Right lobe of liver (tissue), 6 donors: ENCODE measurements around the gene WASHC2A. TPM values are rescaled to one million over a fixed set of nuclear protein-coding genes. Genes with fewer than 3 reads are reported as not detected.
"Not testable (repeated sequence)": the region's sequence is repeated elsewhere in the genome, so short reads cannot be mapped to it uniquely, and the experiment has no call there.

Source experiments
- ATAC-seq, 4 donors: fragments of 200-7000 bp; cut with Tn5 transposase; one replicate each; pipeline ENCODE4 v1.9.1; 2020; ENCODE audit warnings: mild to moderate bottlenecking in 4 of 4, moderate library complexity in 4 of 4
- DNase-seq, 3 donors: peaks; one replicate each; pipeline ENCODE4 v3.0.0-alpha.2; 2020
- H3K27ac ChIP-seq, 3 donors: fragments of 200-600 bp; one replicate each; pipeline ENCODE4 v1.8.0; 2022
- H3K27me3 ChIP-seq, 2 donors: fragments of 200-600 bp; one replicate each; pipeline ENCODE4 v1.8.0; 2022
- H3K36me3 ChIP-seq, 4 donors: fragments of 200-600 bp; sonication (generic) in 1 of 4; one replicate each; pipeline versions ENCODE4 v1.5.1 to v1.8.0; 2017 to 2022; ENCODE audit warnings: control low read depth in 1 of 4
- H3K4me1 ChIP-seq, 4 donors: fragments of 200-600 bp; sonication (generic) in 1 of 4; one replicate each; pipeline versions ENCODE4 v1.5.1 to v1.8.0; 2017 to 2022; ENCODE audit warnings: control low read depth in 1 of 4
- H3K4me3 ChIP-seq, 3 donors: fragments of 200-600 bp; one replicate each; pipeline ENCODE4 v1.8.0; 2022
- H3K9me3 ChIP-seq, 4 donors: fragments of 200-600 bp; sonication (generic) in 1 of 4; one replicate each; pipeline versions ENCODE4 v1.5.1 to v1.8.0; 2017 to 2022; ENCODE audit warnings: control low read depth in 1 of 4
- POLR2A ChIP-seq: fragments of 450-650 bp; IDR thresholded peaks from one replicate; pipeline ENCODE4 v1.6.1; 2017; ENCODE audit warnings: antibody characterized with exemption, mild to moderate bottlenecking
- WGBS: methylation state at CpG from one replicate; pipeline ENCODE4 v1.1.6; 2018; ENCODE audit warnings: low coverage, low lambda C conversion rate; ENCODE audit not compliant: insufficient coverage; ENCODE audit errors: missing lambda C conversion rate; 5-methylcytosine and 5-hydroxymethylcytosine counted together
- intact Hi-C, 2 donors: fragments of 100-400 bp; cut with DNase I; formaldehyde crosslinking; loops; one replicate each; pipeline versions ENCODE4 v1.11.2 to v1.14.1; 2022
- total RNA-seq, 6 experiments: library from RNA; depleted of rRNA in 2 of 6; stranded (reverse); fragments of >200 nt in 2 of 6; fragmentation: NEBNext Ultra II Directional in 3 of 6; extraction: Animal tissue kit (Norgen Biotek cat#: 25700) in 3 of 6; gene quantifications; one replicate each; pipeline versions ENCODE4 v1.1.0 to v1.2.4, GENCODE V29; 2016 to 2023
- TF ChIP-seq, protein P1 (sequence below), 4 donors: fragments of 200-600 bp in 3 of 4; fragments of 450-650 bp in 1 of 4; IDR thresholded peaks; one replicate each; pipeline versions ENCODE4 v1.5.1 to v1.8.0; 2016 to 2022; ENCODE audit warnings: antibody characterized with exemption in 4 of 4, mild to moderate bottlenecking in 2 of 4
- donor health status: DM: no; HTN: yes; CAD: no.
- donor health status: DM: no; HTN: no; CAD: no.
- donor health status: DM: no; HTN: no; CAD: no.
- donor health status: DM: no; HTN: yes; CAD: no.
- donor health status: DM: no; HTN: yes; CAD: no.

The WASHC2A gene
- total RNA-seq, 6 experiments from 2014 or later = 9.5 to 26.1 (median 19.7) TPM

GRCh38 chr10:50025627-50026026 is 42.1 kb upstream of the WASHC2A start:
- intact Hi-C loops = no loop called here
- TF ChIP-seq POLR2A = no peak
- TF ChIP-seq, protein P1, sequence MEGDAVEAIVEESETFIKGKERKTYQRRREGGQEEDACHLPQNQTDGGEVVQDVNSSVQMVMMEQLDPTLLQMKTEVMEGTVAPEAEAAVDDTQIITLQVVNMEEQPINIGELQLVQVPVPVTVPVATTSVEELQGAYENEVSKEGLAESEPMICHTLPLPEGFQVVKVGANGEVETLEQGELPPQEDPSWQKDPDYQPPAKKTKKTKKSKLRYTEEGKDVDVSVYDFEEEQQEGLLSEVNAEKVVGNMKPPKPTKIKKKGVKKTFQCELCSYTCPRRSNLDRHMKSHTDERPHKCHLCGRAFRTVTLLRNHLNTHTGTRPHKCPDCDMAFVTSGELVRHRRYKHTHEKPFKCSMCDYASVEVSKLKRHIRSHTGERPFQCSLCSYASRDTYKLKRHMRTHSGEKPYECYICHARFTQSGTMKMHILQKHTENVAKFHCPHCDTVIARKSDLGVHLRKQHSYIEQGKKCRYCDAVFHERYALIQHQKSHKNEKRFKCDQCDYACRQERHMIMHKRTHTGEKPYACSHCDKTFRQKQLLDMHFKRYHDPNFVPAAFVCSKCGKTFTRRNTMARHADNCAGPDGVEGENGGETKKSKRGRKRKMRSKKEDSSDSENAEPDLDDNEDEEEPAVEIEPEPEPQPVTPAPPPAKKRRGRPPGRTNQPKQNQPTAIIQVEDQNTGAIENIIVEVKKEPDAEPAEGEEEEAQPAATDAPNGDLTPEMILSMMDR (IDR thresholded peaks at IDR 0.05) = no peak
- Histone ChIP-seq H3K27ac (no peak overlapping the region), H3K27me3 (no peaks in the 10 kb centered on the region), H3K4me3 (no peak overlapping the region), H3K36me3 (no peaks in the 10 kb centered on the region), H3K4me1 (no peaks in the 10 kb centered on the region), H3K9me3 (no peaks in the 10 kb centered on the region)
- 65% methylated on average over 2 of the region's 14 CpGs for WGBS
- ATAC-seq (no peak), DNase-seq (no peak)

DNA sequence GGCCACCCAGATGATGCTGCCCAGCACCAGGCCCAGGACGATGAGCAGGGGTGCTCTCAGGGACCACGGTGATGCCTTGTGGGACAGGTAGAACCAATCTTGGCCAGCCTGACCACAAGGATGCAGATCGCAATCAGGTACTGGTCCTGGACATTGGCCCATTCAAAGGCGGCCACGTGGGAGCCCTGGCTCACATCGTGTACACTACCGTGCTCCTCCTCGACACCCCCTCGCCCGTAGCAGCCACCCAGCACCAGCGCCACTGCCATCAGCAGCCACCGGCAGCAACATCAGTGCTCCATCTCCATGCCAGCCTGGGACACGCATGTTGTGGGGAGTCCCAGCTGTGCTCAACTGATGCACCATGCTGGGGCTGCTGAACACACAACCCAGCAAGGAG is 40.6 kb upstream of the WASHC2A start:
- H3K36me3 ChIP-seq = no peaks in the 10 kb centered on the region
- H3K27me3 ChIP-seq = no peaks in the 10 kb centered on the region
- no peak for TF ChIP-seq POLR2A
- TF ChIP-seq, protein P1 (IDR thresholded peaks at IDR 0.05) = no peak
- no peak for ATAC-seq
- H3K27ac ChIP-seq = no peak overlapping the region
- DNase-seq = no peak
- WGBS = 68% methylated on average over 5 of the region's 13 CpGs
- intact Hi-C loops = no loop called here
- no peaks in the 10 kb centered on the region for H3K9me3 ChIP-seq
- H3K4me3 ChIP-seq = no peak overlapping the region
- no peaks in the 10 kb centered on the region for H3K4me1 ChIP-seq

DNA sequence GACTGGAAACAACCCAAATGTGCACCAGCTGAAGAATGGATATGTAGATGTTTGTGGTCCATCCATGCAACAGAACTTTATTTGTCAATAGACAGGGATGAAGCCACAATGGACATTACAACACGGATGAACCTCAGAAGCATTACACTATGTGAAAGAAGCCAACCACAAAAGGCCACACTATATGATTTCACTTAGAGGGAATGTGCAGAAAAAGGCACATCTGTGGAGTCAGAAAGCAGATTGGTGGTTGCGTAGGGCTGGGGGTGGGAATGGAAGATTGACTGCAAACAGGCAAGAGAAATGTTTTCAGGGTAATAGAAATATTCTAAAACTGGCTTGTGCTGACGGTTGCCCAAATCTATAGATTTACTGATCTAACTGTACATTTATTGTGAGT is 34.3 kb upstream of the WASHC2A start:
- 60% methylated on average over 3 of the region's 3 CpGs for WGBS

DNA sequence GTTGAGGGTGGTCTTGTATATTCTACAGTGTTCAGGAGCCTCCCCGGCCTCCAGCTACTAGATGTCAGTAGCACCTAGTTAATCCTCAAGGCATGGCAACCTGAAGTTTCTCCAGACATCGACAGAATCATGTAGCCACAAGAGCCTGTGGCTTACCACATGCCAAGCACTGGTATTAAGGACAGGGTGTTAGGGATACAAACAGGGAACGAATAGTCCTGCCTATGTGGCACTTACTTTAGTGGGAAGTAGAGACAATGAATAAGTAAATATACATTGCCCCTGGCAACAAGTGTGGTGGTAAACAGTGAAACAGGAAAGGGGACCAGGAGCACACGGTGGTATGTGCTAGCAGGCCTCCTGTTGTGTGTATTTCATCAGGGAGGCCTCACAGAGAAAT is 32.4 kb upstream of the WASHC2A start:
- WGBS = 73% methylated on average over 2 of the region's 4 CpGs
- H3K9me3 ChIP-seq, H3K27ac ChIP-seq, intact Hi-C loops, DNase-seq, H3K4me1 ChIP-seq, H3K27me3 ChIP-seq, ATAC-seq, H3K36me3 ChIP-seq, H3K4me3 ChIP-seq: not testable (repeated sequence)

More for the DNA sequence above, 34.3 kb upstream of the WASHC2A start:
- no peaks in the 10 kb centered on the region for H3K27me3 ChIP-seq
- H3K4me3 ChIP-seq = no peak overlapping the region
- DNase-seq = no peak
- no peaks in the 10 kb centered on the region for H3K9me3 ChIP-seq
- intact Hi-C loops = no loop called here
- H3K36me3 ChIP-seq = no peaks in the 10 kb centered on the region
- H3K4me1 ChIP-seq = no peaks in the 10 kb centered on the region
- TF ChIP-seq, protein P1 (IDR thresholded peaks at IDR 0.05) = no peak
- no peak for ATAC-seq
- no peak overlapping the region for H3K27ac ChIP-seq

- intact Hi-C loops = no loop called here
- Histone ChIP-seq H3K27ac (no peak overlapping the region), H3K9me3 (no peaks in the 10 kb centered on the region), H3K4me3 (no peak overlapping the region), H3K4me1 (no peaks in the 10 kb centered on the region), H3K27me3 (no peaks in the 10 kb centered on the region), H3K36me3 (no peaks in the 10 kb centered on the region)
- TF ChIP-seq, protein P1 (IDR thresholded peaks at IDR 0.05) = no peak
- WGBS = 75% methylated on average over 5 of the region's 5 CpGs
- ATAC-seq = no peak
- no peak for DNase-seq
These were observed 22.7 kb upstream of the WASHC2A start for GRCh38 chr10:50044941-50045664.

GRCh38 chr10:50046457-50046856 is 21.3 kb upstream of the WASHC2A start:
- H3K27ac ChIP-seq, H3K4me3 ChIP-seq, H3K27me3 ChIP-seq, H3K4me1 ChIP-seq, ATAC-seq, H3K9me3 ChIP-seq, intact Hi-C loops, DNase-seq, H3K36me3 ChIP-seq: not testable (repeated sequence)
- WGBS = 72% methylated on average over 4 of the region's 9 CpGs

GRCh38 chr10:50047594-50047993 is 20.2 kb upstream of the WASHC2A start:
- H3K36me3 ChIP-seq, DNase-seq, ATAC-seq, intact Hi-C loops, H3K4me3 ChIP-seq, H3K27me3 ChIP-seq, H3K27ac ChIP-seq, H3K9me3 ChIP-seq, H3K4me1 ChIP-seq: not testable (repeated sequence)
- 65% methylated on average over 5 of the region's 5 CpGs for WGBS
